Lung (tissue), 12 donors: ENCODE data around the gene CHERP. TPM values are rescaled to one million over a fixed set of nuclear protein-coding genes. Genes with fewer than 3 reads are reported as not detected.

Experiments
- ATAC-seq: fragments of 200-7000 bp; cut with Tn5 transposase; one replicate; pipeline ENCODE4 v1.9.1; 2020; ENCODE audit warnings: moderate number of reproducible peaks; ENCODE audit not compliant: insufficient read depth, low FRiP score
- DNase-seq, 3 donors: peaks; one replicate each; pipeline ENCODE4 v3.0.0-alpha.2; 2013 to 2017
- H3K27ac ChIP-seq, 2 donors: one replicate each; pipeline ENCODE4 v1.5.1; 2013; ENCODE audit warnings: mild to moderate bottlenecking in 2 of 2, moderate library complexity in 2 of 2, control low read depth in 1 of 2, inconsistent platforms in 1 of 2, low read depth in 1 of 2, low read length in 1 of 2
- H3K27me3 ChIP-seq, 3 donors: one replicate each; pipeline ENCODE4 v1.5.1; 2013; ENCODE audit warnings: low read length in 2 of 3; ENCODE audit not compliant: control insufficient read depth in 3 of 3, insufficient read depth in 3 of 3
- H3K36me3 ChIP-seq, 4 donors: one replicate each; pipeline ENCODE4 v1.5.1; 2013; ENCODE audit warnings: low read length in 4 of 4, mild to moderate bottlenecking in 1 of 4, moderate library complexity in 1 of 4; ENCODE audit not compliant: control insufficient read depth in 4 of 4, insufficient read depth in 4 of 4
- H3K4me1 ChIP-seq, 5 donors: one replicate each; pipeline ENCODE4 v1.5.1; 2013; ENCODE audit warnings: low read length in 5 of 5, mild to moderate bottlenecking in 2 of 5, moderate library complexity in 1 of 5; ENCODE audit not compliant: control insufficient read depth in 5 of 5, insufficient read depth in 5 of 5
- H3K4me3 ChIP-seq: one replicate; pipeline ENCODE4 v1.5.1; 2013; ENCODE audit warnings: mild to moderate bottlenecking, control low read depth, moderate library complexity
- H3K9ac ChIP-seq, 2 donors: one replicate each; pipeline ENCODE4 v1.5.1; 2013; ENCODE audit warnings: low read length in 2 of 2, control low read depth in 1 of 2; ENCODE audit not compliant: insufficient read depth in 1 of 2
- H3K9me3 ChIP-seq, 4 donors: one replicate each; pipeline ENCODE4 v1.5.1; 2013; ENCODE audit warnings: low read length in 3 of 4, mild to moderate bottlenecking in 1 of 4, moderate library complexity in 1 of 4; ENCODE audit not compliant: control insufficient read depth in 4 of 4, insufficient read depth in 3 of 4
- CTCF ChIP-seq: IDR thresholded peaks from 2 replicates; pipeline ENCODE4 v1.5.1; 2012; ENCODE audit warnings: mild to moderate bottlenecking; ENCODE audit errors: control extremely low read depth, extremely low read depth
- WGBS, 2 donors: extraction: QIAGEN DNeasy Blood & Tissue Kit; methylation state at CpG; one replicate each; pipeline ENCODE4 v1.1.7; 2013; 5-methylcytosine and 5-hydroxymethylcytosine counted together
- polyA plus RNA-seq, 2 donors: library from polyadenylated mRNA; stranded (reverse); fragments of 200-250 nt; gene quantifications; one replicate each; pipeline ENCODE4 v1.2.1, GENCODE V29; 2013
- total RNA-seq, 2 donors: library from RNA; depleted of rRNA in 1 of 2; stranded (reverse); fragments of >200 nt in 1 of 2; gene quantifications; one replicate each; pipeline ENCODE4 v1.2.1, GENCODE V29; 2014 to 2021
- donor health status: control.
- donor health status: control.
- donor health status: Bipolar disorder and iron deficiency.
- donor health status: healthy.
- donor health status: DM: yes; HTN: yes; CAD: no.

The CHERP gene
- total and polyA plus RNA-seq, 4 donors = 19.5 to 30.9 (median 23.3) TPM

- Histone ChIP-seq H3K36me3 (peaks cover 7 to 71% (median 35%) of the 10 kb centered on the region in 4 donors), H3K9me3 (no peaks in the 10 kb centered on the region), H3K9ac (no peak overlapping the region), H3K27ac (no peak overlapping the region), H3K4me3 (no peak overlapping the region), H3K27me3 (no peaks in the 10 kb centered on the region), H3K4me1 (no peaks in the 10 kb centered on the region)
- ATAC-seq (no peak), DNase-seq (no peak)
- TF ChIP-seq CTCF = no peak
- 86% methylated on average over 14 of the region's 14 CpGs for WGBS, 2 donors
These were observed 24.2 kb downstream of the CHERP start for GRCh38 chr19:16518061-16518460.

- Histone ChIP-seq H3K36me3 (peaks cover 8 to 67% (median 33%) of the 10 kb centered on the region in 4 donors), H3K4me1 (no peaks in the 10 kb centered on the region), H3K9me3 (no peaks in the 10 kb centered on the region), H3K4me3 (no peak overlapping the region), H3K27me3 (no peaks in the 10 kb centered on the region), H3K27ac (no peak overlapping the region), H3K9ac (no peak overlapping the region)
- no peak for DNase-seq
- no peak for ATAC-seq
- TF ChIP-seq CTCF = no peak
- 80 to 84% methylated on average over 14 of the region's 14 CpGs for WGBS, 2 donors
These were observed 25.2 kb downstream of the CHERP start for GRCh38 chr19:16516923-16517610.

- no peaks in the 10 kb centered on the region for H3K27me3 ChIP-seq
- no peak overlapping the region for H3K27ac ChIP-seq
- no peaks in the 10 kb centered on the region for H3K4me1 ChIP-seq
- H3K4me3 ChIP-seq = no peak overlapping the region
- no peak overlapping the region for H3K9ac ChIP-seq
- DNase-seq (no peak), ATAC-seq (no peak)
- H3K9me3 ChIP-seq = no peaks in the 10 kb centered on the region
- TF ChIP-seq CTCF = no peak
- peaks cover 8 to 61% (median 31%) of the 10 kb centered on the region in 4 donors for H3K36me3 ChIP-seq
- 93% methylated on average over 15 of the region's 15 CpGs for WGBS, 2 donors
These were observed 25.9 kb downstream of the CHERP start for GRCh38 chr19:16516381-16516780.
